Loucy (cell line): ENCODE results near the gene CATSPERD.
"Not testable (repeated sequence)": the region's sequence is repeated elsewhere in the genome, so short reads cannot be mapped to it uniquely, and the experiment has no call there.

ENCODE experiments used
- H2AFZ ChIP-seq: fragments of 200-600 bp; sonication (generic); 2 replicates; pipeline ENCODE4 v1.6.0; 2016; ENCODE audit warnings: antibody characterized with exemption, mild to moderate bottlenecking, low read length, moderate library complexity
- H3F3A ChIP-seq: fragments of 200-600 bp; 2 replicates; pipeline ENCODE4 v1.6.0; 2016; ENCODE audit warnings: antibody characterized with exemption, low read depth, mild to moderate bottlenecking
- H3K27me3 ChIP-seq: fragments of 200-600 bp; sonication (generic); 2 replicates; pipeline ENCODE4 v1.6.1; 2014; ENCODE audit warnings: low read length, mild to moderate bottlenecking; ENCODE audit not compliant: insufficient read depth, poor library complexity, severe bottlenecking
- H3K36me3 ChIP-seq: fragments of 200-600 bp; sonication (generic); 2 replicates; pipeline ENCODE4 v1.6.1; 2016; ENCODE audit warnings: low read length; ENCODE audit not compliant: insufficient read depth
- H3K4me1 ChIP-seq: fragments of 200-600 bp; sonication (generic); 2 replicates; pipeline ENCODE4 v1.5.1; 2014; ENCODE audit warnings: low read length, mild to moderate bottlenecking; ENCODE audit not compliant: insufficient read depth, poor library complexity, severe bottlenecking
- H3K4me2 ChIP-seq: fragments of 200-600 bp; sonication (generic); 2 replicates; pipeline ENCODE4 v1.6.0; 2014; ENCODE audit warnings: antibody characterized with exemption, low read length, low read depth, mild to moderate bottlenecking; ENCODE audit not compliant: poor library complexity, severe bottlenecking
- H3K4me3 ChIP-seq: fragments of 200-600 bp; sonication (generic); 2 replicates; pipeline ENCODE4 v1.5.1; 2014; ENCODE audit warnings: low read length, mild to moderate bottlenecking, mixed read lengths; ENCODE audit not compliant: poor library complexity, severe bottlenecking
- H3K79me2 ChIP-seq: fragments of 200-600 bp; sonication (generic); 2 replicates; pipeline ENCODE4 v1.6.1; 2014; ENCODE audit warnings: low read length; ENCODE audit not compliant: insufficient read depth
- H3K9ac ChIP-seq: fragments of 200-600 bp; sonication (generic); 2 replicates; pipeline ENCODE4 v1.6.0; 2014; ENCODE audit warnings: mild to moderate bottlenecking, low read depth, low read length, moderate library complexity; ENCODE audit not compliant: poor library complexity, severe bottlenecking
- H3K9me2 ChIP-seq: fragments of 200-600 bp; sonication (generic); replicated peaks from 2 replicates; pipeline ENCODE4 v1.6.1; 2016; ENCODE audit warnings: low read depth, low read length, mixed read lengths
- H3K9me3 ChIP-seq: fragments of 200-600 bp; sonication (generic); 2 replicates; pipeline ENCODE4 v1.6.1; 2014; ENCODE audit warnings: mild to moderate bottlenecking, antibody characterized with exemption, low read length, low read depth; ENCODE audit not compliant: insufficient read depth
- H4K20me1 ChIP-seq: fragments of 200-600 bp; sonication (generic); 2 replicates; pipeline ENCODE4 v1.6.0; 2014; ENCODE audit warnings: antibody characterized with exemption, low read length, mild to moderate bottlenecking; ENCODE audit not compliant: insufficient read depth, poor library complexity, severe bottlenecking
- CTCF ChIP-seq: fragments of 200-600 bp; sonication (generic); conservative IDR thresholded peaks from 2 replicates; pipeline ENCODE4 v1.5.1; 2014; ENCODE audit warnings: mild to moderate bottlenecking, antibody characterized with exemption, low read length
- EZH2phosphoT487 ChIP-seq: fragments of 200-600 bp; IDR thresholded peaks from 2 replicates; pipeline ENCODE4 v1.6.1; 2018; ENCODE audit warnings: antibody characterized with exemption, mild to moderate bottlenecking, moderate library complexity, borderline replicate concordance

Gene CATSPERD

GRCh38 chr19:5775668-5776309, 55.4 kb downstream of the CATSPERD start:
- no peak overlapping the region for H3K4me3 ChIP-seq
- TF ChIP-seq CTCF = no peak
- no peak for TF ChIP-seq EZH2phosphoT487
- no peaks in the 10 kb centered on the region for H3K36me3 ChIP-seq
- no peaks in the 10 kb centered on the region for H4K20me1 ChIP-seq
- H2AFZ ChIP-seq = no peak overlapping the region
- H3K4me2 ChIP-seq = no peak overlapping the region
- no peaks in the 10 kb centered on the region for H3K79me2 ChIP-seq
- no peaks in the 10 kb centered on the region for H3K9me2 ChIP-seq
- no peaks in the 10 kb centered on the region for H3F3A ChIP-seq
- no peak overlapping the region for H3K9ac ChIP-seq
- H3K4me1 ChIP-seq = no peaks in the 10 kb centered on the region
- no peaks in the 10 kb centered on the region for H3K27me3 ChIP-seq
- H3K9me3 ChIP-seq = no peaks in the 10 kb centered on the region

- no peaks in the 10 kb centered on the region for H3K36me3 ChIP-seq
- H3K9ac ChIP-seq = no peak overlapping the region
- H2AFZ ChIP-seq = no peak overlapping the region
- TF ChIP-seq CTCF (no peak), EZH2phosphoT487 (no peak)
- no peaks in the 10 kb centered on the region for H3K9me3 ChIP-seq
- H3K4me3 ChIP-seq = no peak overlapping the region
- no peaks in the 10 kb centered on the region for H3K4me1 ChIP-seq
- no peaks in the 10 kb centered on the region for H3K79me2 ChIP-seq
- no peaks in the 10 kb centered on the region for H3K27me3 ChIP-seq
- no peak overlapping the region for H3K4me2 ChIP-seq
- no peaks in the 10 kb centered on the region for H3K9me2 ChIP-seq
- no peaks in the 10 kb centered on the region for H4K20me1 ChIP-seq
- H3F3A ChIP-seq = no peaks in the 10 kb centered on the region
Observed at GRCh38 chr19:5778402-5778801, 58.0 kb downstream of the CATSPERD start.

GRCh38 chr19:5780916-5781315, 60.5 kb downstream of the CATSPERD start:
- H3K79me2 ChIP-seq, H3K4me1 ChIP-seq, H3K4me3 ChIP-seq, H3F3A ChIP-seq, H4K20me1 ChIP-seq, H3K9ac ChIP-seq, H3K9me3 ChIP-seq, H3K27me3 ChIP-seq, H3K4me2 ChIP-seq, H2AFZ ChIP-seq, H3K9me2 ChIP-seq: not testable (repeated sequence)
- H3K36me3 ChIP-seq = peaks cover 11% of the 10 kb centered on the region; the same call in 1 of the 2 replicates

- Histone ChIP-seq H3F3A (no peaks in the 10 kb centered on the region), H2AFZ (no peak overlapping the region), H3K36me3 (peaks cover 25% of the 10 kb centered on the region; the same call in 1 of the 2 replicates), H3K27me3 (no peaks in the 10 kb centered on the region), H3K79me2 (peaks cover under 1% of the 10 kb centered on the region; the same call in 1 of the 2 replicates), H3K4me2 (no peak overlapping the region), H4K20me1 (no peaks in the 10 kb centered on the region), H3K9ac (no peak overlapping the region), H3K9me3 (no peaks in the 10 kb centered on the region), H3K4me3 (no peak overlapping the region), H3K9me2 (no peaks in the 10 kb centered on the region), H3K4me1 (no peaks in the 10 kb centered on the region)
- TF ChIP-seq CTCF (no peak), EZH2phosphoT487 (no peak)
Observed at GRCh38 chr19:5782322-5782721, 61.9 kb downstream of the CATSPERD start.
